Kidney epithelial cell (primary cell): ENCODE measurements around the gene SLC9A3. TPM values are rescaled to one million over a fixed set of nuclear protein-coding genes. Genes with fewer than 3 reads are reported as not detected.

Experiments
- DNase-seq: peaks from one replicate; pipeline ENCODE4 v3.0.0-alpha.2; 2010; ENCODE audit warnings: low read depth
- H3K27me3 ChIP-seq: 2 replicates; pipeline ENCODE4 v1.6.0; 2011; ENCODE audit warnings: low read length; ENCODE audit not compliant: control insufficient read depth, insufficient read depth
- H3K36me3 ChIP-seq: 2 replicates; pipeline ENCODE4 v1.5.1; 2011; ENCODE audit warnings: low read length; ENCODE audit not compliant: control insufficient read depth, insufficient read depth
- H3K4me3 ChIP-seq: 2 replicates; pipeline ENCODE4 v1.5.1; 2011; ENCODE audit warnings: low read depth, mild to moderate bottlenecking, control low read depth, low read length
- total RNA-seq: library from RNA; depleted of rRNA; stranded (reverse); fragments of >200 nt; gene quantifications from 2 replicates; pipeline ENCODE4 v1.2.3, GENCODE V29; 2015
- TF ChIP-seq, protein P1 (sequence below): IDR thresholded peaks from 2 replicates; pipeline ENCODE4 v1.5.1; 2011; ENCODE audit warnings: mild to moderate bottlenecking, moderate library complexity, low read length, control low read depth, inconsistent platforms; ENCODE audit not compliant: insufficient read depth, poor library complexity, severe bottlenecking

The SLC9A3 gene
- 3.0 and 3.6 TPM in 2 replicates for total RNA-seq

DNA sequence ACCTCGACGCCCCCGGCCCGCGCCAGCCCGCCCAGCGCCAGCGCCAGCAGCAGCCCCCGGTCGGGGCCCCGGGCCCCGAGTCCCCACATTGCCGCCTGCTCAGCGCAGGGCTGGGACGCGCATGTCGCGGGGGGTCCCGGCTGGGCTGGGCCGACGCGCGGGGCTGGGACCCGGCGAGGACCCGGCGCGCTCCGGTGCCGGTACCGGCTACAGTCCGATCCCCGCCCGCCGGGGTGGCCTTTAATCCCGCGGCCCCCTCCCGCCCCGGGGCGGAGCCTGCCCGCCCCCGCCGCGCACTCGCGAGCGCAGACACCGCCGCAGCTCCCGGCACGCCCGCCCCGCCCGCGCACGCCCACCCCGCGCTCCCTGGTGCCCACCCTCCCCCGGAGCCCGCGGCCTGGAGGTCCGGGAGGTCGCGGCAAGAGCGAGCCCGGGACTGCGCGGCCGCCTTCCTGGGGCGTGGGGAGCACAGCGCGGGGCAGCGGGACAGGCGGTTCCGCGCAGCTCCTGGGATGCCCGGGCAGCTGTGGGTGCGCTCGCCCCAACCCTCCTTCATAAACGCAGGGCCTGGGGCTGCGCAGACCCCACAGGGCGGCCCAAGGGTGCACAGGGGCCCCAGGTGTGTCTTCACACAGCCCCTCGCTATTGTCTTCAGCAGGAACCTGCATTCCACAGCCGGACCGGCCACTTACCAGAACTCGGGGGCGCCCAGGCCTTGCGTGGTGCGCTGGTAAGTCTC is at the start of gene SLC9A3:
TSS of gene SLC9A3 (minus strand) at position 216 of the 739 bp plus-strand sequence.
- Histone ChIP-seq H3K36me3 (no peaks in the 10 kb centered on the region), H3K27me3 (peaks cover 81% of the 10 kb centered on the region), H3K4me3 (no peak within 1 kb of the TSS)
- TF ChIP-seq, protein P1, sequence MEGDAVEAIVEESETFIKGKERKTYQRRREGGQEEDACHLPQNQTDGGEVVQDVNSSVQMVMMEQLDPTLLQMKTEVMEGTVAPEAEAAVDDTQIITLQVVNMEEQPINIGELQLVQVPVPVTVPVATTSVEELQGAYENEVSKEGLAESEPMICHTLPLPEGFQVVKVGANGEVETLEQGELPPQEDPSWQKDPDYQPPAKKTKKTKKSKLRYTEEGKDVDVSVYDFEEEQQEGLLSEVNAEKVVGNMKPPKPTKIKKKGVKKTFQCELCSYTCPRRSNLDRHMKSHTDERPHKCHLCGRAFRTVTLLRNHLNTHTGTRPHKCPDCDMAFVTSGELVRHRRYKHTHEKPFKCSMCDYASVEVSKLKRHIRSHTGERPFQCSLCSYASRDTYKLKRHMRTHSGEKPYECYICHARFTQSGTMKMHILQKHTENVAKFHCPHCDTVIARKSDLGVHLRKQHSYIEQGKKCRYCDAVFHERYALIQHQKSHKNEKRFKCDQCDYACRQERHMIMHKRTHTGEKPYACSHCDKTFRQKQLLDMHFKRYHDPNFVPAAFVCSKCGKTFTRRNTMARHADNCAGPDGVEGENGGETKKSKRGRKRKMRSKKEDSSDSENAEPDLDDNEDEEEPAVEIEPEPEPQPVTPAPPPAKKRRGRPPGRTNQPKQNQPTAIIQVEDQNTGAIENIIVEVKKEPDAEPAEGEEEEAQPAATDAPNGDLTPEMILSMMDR, result no peak
- no peak for DNase-seq

DNA sequence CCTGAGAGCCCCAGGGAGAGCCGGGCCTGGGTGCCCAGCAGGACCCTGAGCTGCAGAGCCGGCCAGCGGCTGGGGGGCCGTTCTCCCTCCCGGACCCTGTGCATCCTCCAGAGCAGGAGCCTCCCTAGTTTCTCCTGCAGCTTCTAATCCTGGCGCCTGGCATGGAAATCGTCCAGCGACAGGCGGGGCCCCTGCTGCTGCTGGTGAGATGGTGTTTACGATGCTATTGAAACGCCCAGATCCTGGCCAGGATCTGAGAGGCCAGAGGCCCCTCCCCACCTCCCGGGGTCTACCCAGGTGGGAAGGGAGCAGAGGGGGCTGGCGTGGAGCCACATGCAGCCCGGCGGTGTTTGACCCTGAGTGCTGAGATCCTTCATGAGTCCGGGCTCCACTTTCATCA is 49.7 kb upstream of the SLC9A3 start:
- Histone ChIP-seq H3K4me3 (no peak overlapping the region), H3K27me3 (peaks cover 27% of the 10 kb centered on the region), H3K36me3 (no peaks in the 10 kb centered on the region)
- TF ChIP-seq, protein P1, result no peak
- no peak for DNase-seq

DNA sequence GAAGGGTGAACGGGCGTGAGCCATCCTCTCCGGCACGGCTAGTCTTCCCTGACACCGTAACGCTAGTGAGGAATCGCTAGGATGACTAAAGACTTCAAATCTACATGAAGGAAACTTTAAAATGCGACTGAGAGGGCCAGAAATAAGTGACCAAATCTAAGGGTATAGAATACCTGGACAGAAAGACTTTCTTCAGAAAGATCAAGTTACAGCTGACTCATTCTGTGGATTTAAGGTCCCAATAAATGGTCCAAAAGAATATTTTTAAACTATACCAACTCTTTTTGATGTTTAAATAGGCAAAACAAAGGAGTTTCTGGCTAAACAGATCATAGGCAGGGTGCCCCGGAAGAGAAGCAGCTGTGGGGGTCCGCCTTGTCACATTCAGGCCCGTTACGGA is 49.0 kb upstream of the SLC9A3 start:
- Histone ChIP-seq H3K4me3 (no peak overlapping the region), H3K36me3 (no peaks in the 10 kb centered on the region)
- TF ChIP-seq, protein P1, result no peak

DNA sequence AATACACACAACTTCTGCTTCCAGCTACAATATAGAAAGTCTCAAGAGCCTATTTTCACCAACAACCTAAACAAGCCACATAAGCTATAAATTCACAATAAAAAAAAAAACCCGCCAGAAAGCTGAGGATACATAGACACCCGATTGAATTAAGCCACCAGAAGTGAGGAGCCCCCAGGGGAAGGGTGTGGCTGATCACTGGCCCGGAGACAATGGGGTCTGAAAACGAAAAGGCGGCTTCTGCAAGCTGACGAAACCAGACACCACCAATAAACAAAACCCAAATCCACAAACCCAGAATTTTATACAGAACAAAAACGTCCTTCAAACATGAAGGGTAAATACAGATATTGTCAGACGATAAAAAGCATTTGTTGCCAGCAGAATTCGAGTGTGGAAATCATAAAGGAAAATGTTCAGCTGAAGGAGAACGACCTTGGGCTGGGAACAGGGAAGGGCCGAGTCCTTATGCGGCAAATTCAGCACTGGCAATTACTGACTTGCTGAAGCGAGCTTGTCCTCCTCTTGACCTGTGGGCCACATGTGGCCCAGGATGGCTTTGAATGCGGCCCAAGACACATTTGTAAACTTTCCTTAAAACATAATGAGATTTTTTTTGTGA is 48.3 kb upstream of the SLC9A3 start:
- no peak overlapping the region for H3K4me3 ChIP-seq
- H3K36me3 ChIP-seq, result no peaks in the 10 kb centered on the region
- H3K27me3 ChIP-seq, result peaks cover 40% of the 10 kb centered on the region
- no peak for DNase-seq
- TF ChIP-seq, protein P1, result no peak

More for the DNA sequence above, 49.0 kb upstream of the SLC9A3 start:
- DNase-seq, result no peak
- H3K27me3 ChIP-seq, result peaks cover 33% of the 10 kb centered on the region

DNA sequence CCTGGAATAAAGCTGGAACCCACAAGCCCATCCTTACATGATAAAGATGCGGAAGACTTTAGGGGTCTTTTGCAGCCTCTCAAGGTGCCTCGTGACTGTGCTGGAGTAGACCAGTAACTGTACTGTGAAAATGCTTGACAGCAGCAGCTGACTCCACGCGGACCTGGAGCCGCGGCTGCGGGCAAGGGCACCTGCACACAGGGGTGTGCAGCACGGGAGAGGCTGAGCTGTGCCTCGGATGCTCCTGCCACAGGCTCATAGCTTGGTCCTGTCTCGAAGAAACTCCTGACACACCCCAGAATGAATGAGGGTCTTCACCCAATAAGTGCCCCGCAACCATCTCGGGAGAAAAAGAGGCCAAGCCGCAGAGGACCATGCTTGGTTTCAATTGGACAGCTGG is 47.5 kb upstream of the SLC9A3 start:
- Histone ChIP-seq H3K27me3 (peaks cover 45% of the 10 kb centered on the region), H3K36me3 (no peaks in the 10 kb centered on the region), H3K4me3 (no peak overlapping the region)
- DNase-seq, result no peak
- TF ChIP-seq, protein P1, result no peak
